Lung (tissue), 12 donors: ENCODE measurements around the gene PGM2L1. TPM values are rescaled to one million over a fixed set of nuclear protein-coding genes. Genes with fewer than 3 reads are reported as not detected.

Experiments used
- ATAC-seq: fragments of 200-7000 bp; cut with Tn5 transposase; one replicate; pipeline ENCODE4 v1.9.1; 2020; ENCODE audit warnings: moderate number of reproducible peaks; ENCODE audit not compliant: insufficient read depth, low FRiP score
- DNase-seq, 3 donors: peaks; one replicate each; pipeline ENCODE4 v3.0.0-alpha.2; 2013 to 2017
- H3K27ac ChIP-seq, 2 donors: one replicate each; pipeline ENCODE4 v1.5.1; 2013; ENCODE audit warnings: mild to moderate bottlenecking in 2 of 2, moderate library complexity in 2 of 2, control low read depth in 1 of 2, inconsistent platforms in 1 of 2, low read depth in 1 of 2, low read length in 1 of 2
- H3K27me3 ChIP-seq, 3 donors: one replicate each; pipeline ENCODE4 v1.5.1; 2013; ENCODE audit warnings: low read length in 2 of 3; ENCODE audit not compliant: control insufficient read depth in 3 of 3, insufficient read depth in 3 of 3
- H3K36me3 ChIP-seq, 4 donors: one replicate each; pipeline ENCODE4 v1.5.1; 2013; ENCODE audit warnings: low read length in 4 of 4, mild to moderate bottlenecking in 1 of 4, moderate library complexity in 1 of 4; ENCODE audit not compliant: control insufficient read depth in 4 of 4, insufficient read depth in 4 of 4
- H3K4me1 ChIP-seq, 5 donors: one replicate each; pipeline ENCODE4 v1.5.1; 2013; ENCODE audit warnings: low read length in 5 of 5, mild to moderate bottlenecking in 2 of 5, moderate library complexity in 1 of 5; ENCODE audit not compliant: control insufficient read depth in 5 of 5, insufficient read depth in 5 of 5
- H3K4me3 ChIP-seq: one replicate; pipeline ENCODE4 v1.5.1; 2013; ENCODE audit warnings: mild to moderate bottlenecking, control low read depth, moderate library complexity
- H3K9ac ChIP-seq, 2 donors: one replicate each; pipeline ENCODE4 v1.5.1; 2013; ENCODE audit warnings: low read length in 2 of 2, control low read depth in 1 of 2; ENCODE audit not compliant: insufficient read depth in 1 of 2
- H3K9me3 ChIP-seq, 4 donors: one replicate each; pipeline ENCODE4 v1.5.1; 2013; ENCODE audit warnings: low read length in 3 of 4, mild to moderate bottlenecking in 1 of 4, moderate library complexity in 1 of 4; ENCODE audit not compliant: control insufficient read depth in 4 of 4, insufficient read depth in 3 of 4
- CTCF ChIP-seq: IDR thresholded peaks from 2 replicates; pipeline ENCODE4 v1.5.1; 2012; ENCODE audit warnings: mild to moderate bottlenecking; ENCODE audit errors: control extremely low read depth, extremely low read depth
- WGBS, 2 donors: extraction: QIAGEN DNeasy Blood & Tissue Kit; methylation state at CpG; one replicate each; pipeline ENCODE4 v1.1.7; 2013; 5-methylcytosine and 5-hydroxymethylcytosine counted together
- polyA plus RNA-seq, 2 donors: library from polyadenylated mRNA; stranded (reverse); fragments of 200-250 nt; gene quantifications; one replicate each; pipeline ENCODE4 v1.2.1, GENCODE V29; 2013
- total RNA-seq, 2 donors: library from RNA; depleted of rRNA in 1 of 2; stranded (reverse); fragments of >200 nt in 1 of 2; gene quantifications; one replicate each; pipeline ENCODE4 v1.2.1, GENCODE V29; 2014 to 2021
- donor health status: control.
- donor health status: control.
- donor health status: Bipolar disorder and iron deficiency.
- donor health status: healthy.
- donor health status: DM: yes; HTN: yes; CAD: no.

PGM2L1 gene
- total and polyA plus RNA-seq, 4 donors = 1.2 to 10.4 (median 5.1) TPM

GRCh38 chr11:74284466-74284865, 113.8 kb downstream of the PGM2L1 start:
- H3K9me3 ChIP-seq = no peaks in the 10 kb centered on the region
- H3K36me3 ChIP-seq = no peaks in the 10 kb centered on the region
- no peak overlapping the region for H3K27ac ChIP-seq
- no peak for TF ChIP-seq CTCF
- DNase-seq (no peak), ATAC-seq (no peak)
- no peaks in the 10 kb centered on the region for H3K27me3 ChIP-seq
- 78 to 84% methylated on average over 2 of the region's 2 CpGs for WGBS, 2 donors
- peaks cover 0 to 5% (median 0%) of the 10 kb centered on the region in 5 donors for H3K4me1 ChIP-seq
- H3K4me3 ChIP-seq = no peak overlapping the region
- no peak overlapping the region for H3K9ac ChIP-seq

- Histone ChIP-seq H3K9ac (no peak overlapping the region), H3K4me1 (peaks cover 0 to 5% (median 0%) of the 10 kb centered on the region in 5 donors), H3K4me3 (no peak overlapping the region), H3K27me3 (no peaks in the 10 kb centered on the region), H3K27ac (no peak overlapping the region), H3K9me3 (no peaks in the 10 kb centered on the region), H3K36me3 (no peaks in the 10 kb centered on the region)
- TF ChIP-seq CTCF = no peak
- DNase-seq (no peak), ATAC-seq (no peak)
- 75 to 88% methylated on average over 3 of the region's 3 CpGs for WGBS, 2 donors
Measured at GRCh38 chr11:74283580-74284180, 114.6 kb downstream of the PGM2L1 start.

GRCh38 chr11:74282914-74283371, 115.3 kb downstream of the PGM2L1 start:
- Histone ChIP-seq H3K27ac (no peak overlapping the region), H3K4me1 (peaks cover 0 to 5% (median 0%) of the 10 kb centered on the region in 5 donors), H3K4me3 (no peak overlapping the region), H3K9ac (no peak overlapping the region), H3K9me3 (no peaks in the 10 kb centered on the region), H3K36me3 (no peaks in the 10 kb centered on the region), H3K27me3 (no peaks in the 10 kb centered on the region)
- peak in 2 of 3 donors; percentile 45 to 48 for DNase-seq
- 62 to 72% methylated on average over 5 of the region's 5 CpGs for WGBS, 2 donors
- TF ChIP-seq CTCF = no peak
- ATAC-seq = no peak

GRCh38 chr11:74282421-74282820, 115.8 kb downstream of the PGM2L1 start:
- Histone ChIP-seq H3K27me3 (no peaks in the 10 kb centered on the region), H3K36me3 (no peaks in the 10 kb centered on the region), H3K9ac (no peak overlapping the region), H3K9me3 (no peaks in the 10 kb centered on the region), H3K4me3 (no peak overlapping the region), H3K4me1 (peaks cover 0 to 5% (median 0%) of the 10 kb centered on the region in 5 donors), H3K27ac (no peak overlapping the region)
- TF ChIP-seq CTCF = no peak
- WGBS, 2 donors = 70 to 72% methylated on average over 3 of the region's 3 CpGs
- peak; percentile 20 for ATAC-seq
- DNase-seq = no peak
